Choroid plexus epithelial cell (primary cell): ENCODE measurements around the gene NCSTN.

ENCODE experiments used
- DNase-seq: peaks from one replicate; pipeline ENCODE4 v3.0.0-alpha.2; 2010; ENCODE audit warnings: low read depth
- H3K4me3 ChIP-seq: 2 replicates; pipeline ENCODE4 v1.5.1; 2011; ENCODE audit warnings: low read depth, mild to moderate bottlenecking, control low read depth, low read length, moderate library complexity
- CTCF ChIP-seq: conservative IDR thresholded peaks from 2 replicates; pipeline ENCODE4 v1.5.1; 2011; ENCODE audit warnings: low read depth, mild to moderate bottlenecking, control low read depth, inconsistent platforms, low read length, moderate library complexity

NCSTN gene

GRCh38 chr1:160363010-160363409 lies 19.8 kb downstream of the NCSTN start:
- no peak for TF ChIP-seq CTCF
- no peak overlapping the region for H3K4me3 ChIP-seq
- DNase-seq, result no peak

GRCh38 chr1:160363951-160364735 lies 21.0 kb downstream of the NCSTN start:
- no peak for TF ChIP-seq CTCF
- no peak overlapping the region for H3K4me3 ChIP-seq
- DNase-seq, result no peak

- H3K4me3 ChIP-seq, result no peak overlapping the region
- TF ChIP-seq CTCF, result no peak
- DNase-seq, result no peak
Observed at GRCh38 chr1:160365325-160365724, 22.1 kb downstream of the NCSTN start.

- DNase-seq, result no peak
- H3K4me3 ChIP-seq, result no peak within 1 kb of the TSS
- no peak for TF ChIP-seq CTCF
Observed at GRCh38 chr1:160366731-160367515, 23.7 kb downstream of the NCSTN start, which contains the start of gene NHLH1. TSS of gene NHLH1 (plus strand) at chr1:160367071. CDS start at chr1:160370732, 3,661 bp downstream.

- TF ChIP-seq CTCF, result no peak
- no peak for DNase-seq
- H3K4me3 ChIP-seq, result no peak overlapping the region
Observed at GRCh38 chr1:160367516-160367900, 24.3 kb downstream of the NCSTN start.

- H3K4me3 ChIP-seq, result no peak overlapping the region
- TF ChIP-seq CTCF, result no peak
- DNase-seq, result no peak
Observed at GRCh38 chr1:160367934-160368923, 25.0 kb downstream of the NCSTN start.
